ENCODE data around the gene CAPZA3.

- TF ChIP-seq POLR2AphosphoS5 (IDR thresholded peaks at IDR 0.05) (no peak), CTCF (IDR thresholded peaks at IDR 0.05) (no peak)
Measured at GRCh38 chr12:18754124-18754707, 16.3 kb downstream of the CAPZA3 start.
